ENCODE measurements around the gene CHSY3. TPM values are rescaled to one million over a fixed set of nuclear protein-coding genes. Genes with fewer than 3 reads are reported as not detected.
A peak's percentile ranks its signal among the peaks of the same experiment; 100 is the strongest.

Gene CHSY3
- total RNA-seq, 1 donor from 2014 or later: 3.1 TPM

- no peak for DNase-seq (ENCODE audit: low spot score)
These were observed 119.7 kb downstream of the CHSY3 start for GRCh38 chr5:130024006-130024405.

GRCh38 chr5:130025511-130025910 lies 121.2 kb downstream of the CHSY3 start:
- DNase-seq (ENCODE audit: low spot score): no peak

GRCh38 chr5:130032807-130033206 lies 128.5 kb downstream of the CHSY3 start:
- peak; percentile 29 for DNase-seq (ENCODE audit: low spot score)

GRCh38 chr5:130034566-130035210 lies 130.4 kb downstream of the CHSY3 start:
- DNase-seq (ENCODE audit: low spot score): no peak

GRCh38 chr5:130035388-130035787 lies 131.1 kb downstream of the CHSY3 start:
- no peak for DNase-seq (ENCODE audit: low spot score)

- DNase-seq (ENCODE audit: low spot score): no peak
These were observed 133.6 kb downstream of the CHSY3 start for GRCh38 chr5:130037905-130038304.

GRCh38 chr5:130043834-130044233 lies 139.6 kb downstream of the CHSY3 start:
- no peak for DNase-seq (ENCODE audit: low spot score)

- DNase-seq (ENCODE audit: low spot score): no peak
These were observed 141.1 kb downstream of the CHSY3 start for GRCh38 chr5:130045334-130045733.

GRCh38 chr5:130050585-130050984 lies 146.3 kb downstream of the CHSY3 start:
- DNase-seq (ENCODE audit: low spot score): no peak

- no peak for DNase-seq (ENCODE audit: low spot score)
These were observed 148.5 kb downstream of the CHSY3 start for GRCh38 chr5:130052752-130053151.

GRCh38 chr5:130055572-130055971 lies 151.3 kb downstream of the CHSY3 start:
- no peak for DNase-seq (ENCODE audit: low spot score)

- no peak for DNase-seq (ENCODE audit: low spot score)
These were observed 157.5 kb downstream of the CHSY3 start for GRCh38 chr5:130061746-130062145.

- no peak for DNase-seq (ENCODE audit: low spot score)
These were observed 159.3 kb downstream of the CHSY3 start for GRCh38 chr5:130063603-130064002.

GRCh38 chr5:130064484-130064883 lies 160.2 kb downstream of the CHSY3 start:
- DNase-seq (ENCODE audit: low spot score): no peak

- DNase-seq (ENCODE audit: low spot score): no peak
These were observed 161.4 kb downstream of the CHSY3 start for GRCh38 chr5:130065617-130066016.

GRCh38 chr5:130066644-130067043 lies 162.4 kb downstream of the CHSY3 start:
- peak; percentile 40 for DNase-seq (ENCODE audit: low spot score)

GRCh38 chr5:130067364-130067763 lies 163.1 kb downstream of the CHSY3 start:
- DNase-seq (ENCODE audit: low spot score): no peak

- no peak for DNase-seq (ENCODE audit: low spot score)
These were observed 163.8 kb downstream of the CHSY3 start for GRCh38 chr5:130068101-130068500.

- no peak for DNase-seq (ENCODE audit: low spot score)
These were observed 164.7 kb downstream of the CHSY3 start for GRCh38 chr5:130068988-130069387.

- no peak for DNase-seq (ENCODE audit: low spot score)
These were observed 170.6 kb downstream of the CHSY3 start for GRCh38 chr5:130074820-130075219.

GRCh38 chr5:130077007-130077406 lies 172.7 kb downstream of the CHSY3 start:
- no peak for DNase-seq (ENCODE audit: low spot score)

GRCh38 chr5:130078661-130079060 lies 174.4 kb downstream of the CHSY3 start:
- no peak for DNase-seq (ENCODE audit: low spot score)

GRCh38 chr5:130090569-130091270 lies 186.5 kb downstream of the CHSY3 start:
- DNase-seq (ENCODE audit: low spot score): no peak

- no peak for DNase-seq (ENCODE audit: low spot score)
These were observed 188.7 kb downstream of the CHSY3 start for GRCh38 chr5:130092991-130093390.

Data from mucosa of gallbladder (tissue), 1 donor.